CD14-positive monocyte (primary cell): Measurements from ENCODE around the gene ZNF132. TPM values are rescaled to one million over a fixed set of nuclear protein-coding genes. Genes with fewer than 3 reads are reported as not detected.

Experiments
- DNase-seq, 3 donors: peaks; one replicate each; pipeline ENCODE4 v3.0.0-alpha.2; 2011 to 2022
- H2AFZ ChIP-seq: 2 replicates; pipeline ENCODE4 v1.6.0; 2012; ENCODE audit warnings: mild to moderate bottlenecking, low read depth, low read length, inconsistent platforms; ENCODE audit not compliant: insufficient read depth, poor library complexity, severe bottlenecking
- H3K27ac ChIP-seq, 2 donors: 1 replicate in 1 of 2; 2 replicates in 1 of 2; pipeline ENCODE4 v1.5.1; 2012 to 2013; ENCODE audit warnings: low read length in 2 of 2, control low read depth in 1 of 2, inconsistent platforms in 1 of 2, low read depth in 1 of 2, mild to moderate bottlenecking in 1 of 2
- H3K27me3 ChIP-seq, 2 donors: one replicate each; pipeline versions ENCODE4 v1.6.0 to v1.6.1; 2011 to 2013; ENCODE audit warnings: low read length in 2 of 2; ENCODE audit not compliant: control insufficient read depth in 2 of 2, insufficient read depth in 2 of 2
- H3K36me3 ChIP-seq, 2 donors: replicated peaks in 1 of 2; 1 replicate in 1 of 2; 2 replicates in 1 of 2; pipeline versions ENCODE4 v1.5.1 to v1.6.1; 2012 to 2013; ENCODE audit warnings: low read length in 2 of 2, control low read depth in 1 of 2, inconsistent platforms in 1 of 2, mild to moderate bottlenecking in 1 of 2; ENCODE audit not compliant: insufficient read depth in 2 of 2, control insufficient read depth in 1 of 2
- H3K4me1 ChIP-seq, 2 donors: 1 replicate in 1 of 2; 2 replicates in 1 of 2; pipeline versions ENCODE4 v1.5.1 to v1.6.1; 2012 to 2013; ENCODE audit warnings: low read length in 2 of 2, control low read depth in 1 of 2, inconsistent platforms in 1 of 2, mild to moderate bottlenecking in 1 of 2, moderate library complexity in 1 of 2; ENCODE audit not compliant: insufficient read depth in 2 of 2, control insufficient read depth in 1 of 2
- H3K4me2 ChIP-seq: replicated peaks from 2 replicates; pipeline ENCODE3; 2012; ENCODE audit warnings: low read length, moderate library complexity, mild to moderate bottlenecking; ENCODE audit not compliant: poor library complexity, severe bottlenecking; ENCODE audit errors: extremely low read depth
- H3K4me3 ChIP-seq, 3 experiments: fragments of 200-600 bp in 1 of 3; sonication (generic) in 1 of 3; replicated peaks in 1 of 3; 1 replicate in 2 of 3; 2 replicates in 1 of 3; pipeline ENCODE4 v1.5.1; 2011 to 2013; ENCODE audit warnings: low read length in 3 of 3, mild to moderate bottlenecking in 3 of 3, control low read depth in 2 of 3, low read depth in 2 of 3, inconsistent platforms in 1 of 3, moderate library complexity in 1 of 3
- H3K79me2 ChIP-seq: 2 replicates; pipeline ENCODE4 v1.6.0; 2012; ENCODE audit warnings: mild to moderate bottlenecking, control low read depth, inconsistent platforms, low read length, moderate library complexity; ENCODE audit not compliant: insufficient read depth
- H3K9ac ChIP-seq: 2 replicates; pipeline ENCODE4 v1.6.0; 2017; ENCODE audit warnings: low read length, mild to moderate bottlenecking; ENCODE audit not compliant: insufficient read depth, poor library complexity, severe bottlenecking
- H3K9me3 ChIP-seq, 2 donors: replicated peaks in 1 of 2; 1 replicate in 1 of 2; 2 replicates in 1 of 2; pipeline versions ENCODE4 v1.5.1 to v1.6.1; 2012 to 2013; ENCODE audit warnings: low read length in 2 of 2, control low read depth in 1 of 2; ENCODE audit not compliant: control insufficient read depth in 1 of 2, insufficient read depth in 1 of 2
- H4K20me1 ChIP-seq: 2 replicates; pipeline ENCODE4 v1.6.0; 2012; ENCODE audit warnings: mild to moderate bottlenecking, low read length, control low read depth, moderate library complexity; ENCODE audit not compliant: insufficient read depth
- H3K27ac Mint-ChIP-seq, 7 donors: one replicate each; pipeline ENCODE4 v1.8.0; 2020; ENCODE audit warnings: mild to moderate bottlenecking in 7 of 7, mixed read lengths in 7 of 7, moderate library complexity in 6 of 7, inconsistent platforms in 2 of 7
- H3K27me3 Mint-ChIP-seq, 3 donors: one replicate each; pipeline ENCODE4 v1.8.0; 2021 to 2022; ENCODE audit warnings: low read depth in 3 of 3, mild to moderate bottlenecking in 3 of 3, mixed read lengths in 3 of 3, moderate library complexity in 3 of 3, inconsistent platforms in 1 of 3
- H3K36me3 Mint-ChIP-seq, 2 donors: one replicate each; pipeline ENCODE4 v1.8.0; 2020; ENCODE audit warnings: mixed read lengths in 2 of 2, inconsistent platforms in 1 of 2, mild to moderate bottlenecking in 1 of 2
- H3K4me1 Mint-ChIP-seq: one replicate; pipeline ENCODE4 v1.8.0; 2020; ENCODE audit warnings: mild to moderate bottlenecking, mixed read lengths
- H3K4me3 Mint-ChIP-seq, 2 donors: one replicate each; pipeline ENCODE4 v1.8.0; 2020; ENCODE audit warnings: mild to moderate bottlenecking in 2 of 2, mixed read lengths in 2 of 2, moderate library complexity in 1 of 2
- H3K9me3 Mint-ChIP-seq, 7 donors: one replicate each; pipeline ENCODE4 v1.8.0; 2020 to 2022; ENCODE audit warnings: mixed read lengths in 7 of 7, mild to moderate bottlenecking in 6 of 7, moderate library complexity in 6 of 7, inconsistent platforms in 2 of 7
- WGBS: methylation state at CpG from one replicate; pipeline ENCODE4 v1.1.5; 2013; ENCODE audit warnings: missing lambda C conversion rate; ENCODE audit not compliant: insufficient coverage; 5-methylcytosine and 5-hydroxymethylcytosine counted together
- intact Hi-C, 2 donors: fragments of 100-400 bp; cut with micrococcal nuclease; formaldehyde crosslinking; loops; one replicate each; pipeline versions ENCODE4 v1.15.0 to v1.15.1; 2023
- polyA plus RNA-seq, 3 donors: library from polyadenylated mRNA; depleted of rRNA in 1 of 3; unstranded in 2 of 3; stranded (reverse) in 1 of 3; fragments of 300-500 nt in 2 of 3; fragments of >200 nt in 1 of 3; fragmentation: Illumina TruSeq in 2 of 3; gene quantifications; 1 replicate in 2 of 3; 2 replicates in 1 of 3; pipeline ENCODE4 v1.2.3, GENCODE V29; 2012 to 2021
- TF ChIP-seq, protein P1 (sequence below): fragments of 200-600 bp; IDR thresholded peaks from one replicate; pipeline ENCODE4 v1.8.0; 2022; ENCODE audit warnings: antibody characterized with exemption, mild to moderate bottlenecking

The ZNF132 gene
- polyA plus RNA-seq, 3 donors = 0.40 to 0.92 (median 0.75) TPM

DNA sequence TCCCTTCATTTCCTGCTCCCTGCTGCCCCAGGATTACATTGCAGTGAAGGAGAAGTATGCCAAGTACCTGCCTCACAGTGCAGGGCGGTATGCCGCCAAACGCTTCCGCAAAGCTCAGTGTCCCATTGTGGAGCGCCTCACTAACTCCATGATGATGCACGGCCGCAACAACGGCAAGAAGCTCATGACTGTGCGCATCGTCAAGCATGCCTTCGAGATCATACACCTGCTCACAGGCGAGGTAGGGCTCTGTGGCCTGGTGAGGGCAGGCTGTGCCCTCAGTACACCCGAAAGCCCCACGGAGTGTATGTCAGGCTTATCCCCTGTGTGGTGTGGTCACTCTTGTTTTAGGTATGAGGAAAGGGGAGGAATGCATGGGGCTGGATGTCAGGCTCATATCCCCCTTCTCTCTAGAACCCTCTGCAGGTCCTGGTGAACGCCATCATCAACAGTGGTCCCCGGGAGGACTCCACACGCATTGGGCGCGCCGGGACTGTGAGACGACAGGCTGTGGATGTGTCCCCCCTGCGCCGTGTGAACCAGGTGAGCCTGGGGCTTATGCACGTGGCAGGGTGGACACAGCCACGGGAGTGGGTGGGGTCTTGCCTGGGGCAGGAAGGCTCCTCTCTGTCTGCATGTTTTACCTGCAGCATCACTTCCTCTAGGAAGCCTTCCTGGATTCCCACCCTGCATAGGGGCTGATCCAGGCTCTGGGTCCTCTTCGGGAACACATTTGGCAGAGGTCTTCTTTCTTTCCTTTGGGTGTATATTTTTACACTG lies 46.8 kb downstream of the ZNF132 start:
- peaks cover 4% of the 10 kb centered on the region for H4K20me1 ChIP-seq
- peaks cover 0 to 6% of the 10 kb centered on the region in 2 donors for H3K4me1 ChIP-seq
- Mint-ChIP-seq H3K36me3 (peaks cover 58 to 67% of the 10 kb centered on the region in 2 donors), H3K27ac (no peak overlapping the region), H3K9me3 (peaks cover 0 to 8% (median 0%) of the 10 kb centered on the region in 7 donors), H3K27me3 (peaks cover 24 to 36% (median 32%) of the 10 kb centered on the region in 3 donors), H3K4me3 (no peak overlapping the region), H3K4me1 (peaks cover 15% of the 10 kb centered on the region)
- H3K79me2 ChIP-seq = peaks cover 21% of the 10 kb centered on the region
- no peak overlapping the region for H3K9ac ChIP-seq
- H3K4me2 ChIP-seq = no peak overlapping the region
- H3K27ac ChIP-seq = no peak overlapping the region
- H2AFZ ChIP-seq = no peak overlapping the region
- 96% methylated on average over 21 of the region's 26 CpGs for whole genome bisulfite sequencing
- H3K4me3 ChIP-seq = no peak overlapping the region
- H3K27me3 ChIP-seq = peaks cover 5 to 25% of the 10 kb centered on the region in 2 donors
- intact Hi-C loops = no loop called here
- H3K9me3 ChIP-seq = no peaks in the 10 kb centered on the region
- TF ChIP-seq, protein P1, sequence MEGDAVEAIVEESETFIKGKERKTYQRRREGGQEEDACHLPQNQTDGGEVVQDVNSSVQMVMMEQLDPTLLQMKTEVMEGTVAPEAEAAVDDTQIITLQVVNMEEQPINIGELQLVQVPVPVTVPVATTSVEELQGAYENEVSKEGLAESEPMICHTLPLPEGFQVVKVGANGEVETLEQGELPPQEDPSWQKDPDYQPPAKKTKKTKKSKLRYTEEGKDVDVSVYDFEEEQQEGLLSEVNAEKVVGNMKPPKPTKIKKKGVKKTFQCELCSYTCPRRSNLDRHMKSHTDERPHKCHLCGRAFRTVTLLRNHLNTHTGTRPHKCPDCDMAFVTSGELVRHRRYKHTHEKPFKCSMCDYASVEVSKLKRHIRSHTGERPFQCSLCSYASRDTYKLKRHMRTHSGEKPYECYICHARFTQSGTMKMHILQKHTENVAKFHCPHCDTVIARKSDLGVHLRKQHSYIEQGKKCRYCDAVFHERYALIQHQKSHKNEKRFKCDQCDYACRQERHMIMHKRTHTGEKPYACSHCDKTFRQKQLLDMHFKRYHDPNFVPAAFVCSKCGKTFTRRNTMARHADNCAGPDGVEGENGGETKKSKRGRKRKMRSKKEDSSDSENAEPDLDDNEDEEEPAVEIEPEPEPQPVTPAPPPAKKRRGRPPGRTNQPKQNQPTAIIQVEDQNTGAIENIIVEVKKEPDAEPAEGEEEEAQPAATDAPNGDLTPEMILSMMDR = no peak
- DNase-seq = peak in 1 of 3 donors; percentile 1
- H3K36me3 ChIP-seq = peaks cover 44 to 59% of the 10 kb centered on the region in 2 donors

GRCh38 chr19:58388175-58388526 lies 51.8 kb downstream of the ZNF132 start:
- H3K27me3 Mint-ChIP-seq = peaks cover 0 to 2% (median 0%) of the 10 kb centered on the region in 3 donors
- no peaks in the 10 kb centered on the region for H3K27me3 ChIP-seq
- peak overlapping the region in 1 of 2 donors; percentile 96 for H3K27ac ChIP-seq
- DNase-seq = no peak
- peaks cover 0 to 3% (median 0%) of the 10 kb centered on the region in 7 donors for H3K9me3 Mint-ChIP-seq
- WGBS = 90% methylated on average over 1 of the region's 3 CpGs
- H3K9ac ChIP-seq = no peak overlapping the region
- H3K4me3 Mint-ChIP-seq = peak overlapping the region; percentile 88 to 95
- no peaks in the 10 kb centered on the region for H3K9me3 ChIP-seq
- TF ChIP-seq, protein P1 = no peak
- H3K79me2 ChIP-seq = peaks cover 32% of the 10 kb centered on the region
- H3K36me3 Mint-ChIP-seq = peaks cover 38 to 52% of the 10 kb centered on the region in 2 donors
- peaks cover 4% of the 10 kb centered on the region for H4K20me1 ChIP-seq
- H2AFZ ChIP-seq = no peak overlapping the region
- peak overlapping the region; percentile 96 for H3K4me2 ChIP-seq
- H3K4me3 ChIP-seq = peak overlapping the region in 1 of 3 experiments; percentile 87
- H3K4me1 ChIP-seq = peaks cover 24 to 29% of the 10 kb centered on the region in 2 donors
- intact Hi-C loops = no loop called here
- H3K4me1 Mint-ChIP-seq = peaks cover 31% of the 10 kb centered on the region
- peaks cover 24 to 39% of the 10 kb centered on the region in 2 donors for H3K36me3 ChIP-seq
- peak overlapping the region in 4 of 7 donors; percentile 13 to 96 (median 94) for H3K27ac Mint-ChIP-seq
